BE2C (cell line): ENCODE results near the gene ULK1.
A peak's percentile ranks its signal among the peaks of the same experiment; 100 is the strongest.

Experiments used
- DNase-seq: peaks from one replicate; pipeline ENCODE4 v3.0.0-alpha.2; 2020
- H3K27me3 ChIP-seq: fragments of 250-450 bp; sonication (Bioruptor Pico); 2 replicates; pipeline ENCODE4 v1.5.1; 2020; ENCODE audit warnings: mild to moderate bottlenecking
- H3K36me3 ChIP-seq: fragments of 250-450 bp; sonication (Bioruptor Pico); 2 replicates; pipeline ENCODE4 v1.5.1; 2020; ENCODE audit warnings: mild to moderate bottlenecking
- H3K4me1 ChIP-seq: fragments of 250-450 bp; sonication (Bioruptor Pico); 2 replicates; pipeline ENCODE4 v1.5.1; 2020
- H3K4me3 ChIP-seq: 2 replicates; pipeline ENCODE4 v1.5.1; 2011; ENCODE audit warnings: low read depth, low read length
- H3K9me3 ChIP-seq: fragments of 250-450 bp; sonication (Bioruptor Pico); 2 replicates; pipeline ENCODE4 v1.5.1; 2020
- CTCF ChIP-seq: IDR thresholded peaks from 2 replicates; pipeline ENCODE4 v1.5.1; 2012; ENCODE audit warnings: mild to moderate bottlenecking, low read depth, low read length

The ULK1 gene

GRCh38 chr12:131905630-131906091 is 11.2 kb downstream of the ULK1 start:
- TF ChIP-seq CTCF = no peak

GRCh38 chr12:131907379-131908091 is 13.1 kb downstream of the ULK1 start:
- Histone ChIP-seq H3K36me3 (peaks cover 3% of the 10 kb centered on the region; the same call in 1 of the 2 replicates), H3K27me3 (no peaks in the 10 kb centered on the region), H3K9me3 (no peaks in the 10 kb centered on the region), H3K4me3 (no peak overlapping the region), H3K4me1 (peaks cover 7% of the 10 kb centered on the region)
- TF ChIP-seq CTCF = no peak
- DNase-seq = peak; percentile 8

More at GRCh38 chr12:131905630-131906091, 11.2 kb downstream of the ULK1 start:
- Histone ChIP-seq H3K36me3 (peaks cover 3% of the 10 kb centered on the region; the same call in 1 of the 2 replicates), H3K9me3 (no peaks in the 10 kb centered on the region), H3K4me3 (no peak overlapping the region), H3K4me1 (no peaks in the 10 kb centered on the region), H3K27me3 (no peaks in the 10 kb centered on the region)
- no peak for DNase-seq

GRCh38 chr12:131908092-131909080 is 14.0 kb downstream of the ULK1 start:
- no peaks in the 10 kb centered on the region for H3K9me3 ChIP-seq
- no peaks in the 10 kb centered on the region for H3K27me3 ChIP-seq

GRCh38 chr12:131909081-131909751 is 14.8 kb downstream of the ULK1 start:
- TF ChIP-seq CTCF = no peak
- H3K9me3 ChIP-seq = no peaks in the 10 kb centered on the region

More at GRCh38 chr12:131908092-131909080, 14.0 kb downstream of the ULK1 start:
- Histone ChIP-seq H3K36me3 (peaks cover 3% of the 10 kb centered on the region; the same call in 1 of the 2 replicates), H3K4me3 (no peak overlapping the region), H3K4me1 (peaks cover 14% of the 10 kb centered on the region)
- peak; percentile 10 for DNase-seq
- TF ChIP-seq CTCF = no peak

GRCh38 chr12:131909752-131910219 is 15.4 kb downstream of the ULK1 start:
- Histone ChIP-seq H3K36me3 (peaks cover 3% of the 10 kb centered on the region; the same call in 1 of the 2 replicates), H3K4me3 (no peak overlapping the region), H3K4me1 (peaks cover 14% of the 10 kb centered on the region), H3K27me3 (no peaks in the 10 kb centered on the region), H3K9me3 (no peaks in the 10 kb centered on the region)
- no peak for TF ChIP-seq CTCF
- peak; percentile 47 for DNase-seq

More at GRCh38 chr12:131909081-131909751, 14.8 kb downstream of the ULK1 start:
- no peak overlapping the region for H3K4me3 ChIP-seq
- peaks cover 3% of the 10 kb centered on the region; the same call in 1 of the 2 replicates for H3K36me3 ChIP-seq
- H3K4me1 ChIP-seq = peaks cover 14% of the 10 kb centered on the region
- DNase-seq = peak; percentile 8
- H3K27me3 ChIP-seq = no peaks in the 10 kb centered on the region
